Amniotic stem cell (primary cell): ENCODE results near the gene ADGRG6.
"Not testable (repeated sequence)": the region's sequence is repeated elsewhere in the genome, so short reads cannot be mapped to it uniquely, and the experiment has no call there.

Experiments used
- DNase-seq: peaks from one replicate; lab custom pipeline; 2025; lab: John Stamatoyannopoulos, UW

The ADGRG6 gene

DNA sequence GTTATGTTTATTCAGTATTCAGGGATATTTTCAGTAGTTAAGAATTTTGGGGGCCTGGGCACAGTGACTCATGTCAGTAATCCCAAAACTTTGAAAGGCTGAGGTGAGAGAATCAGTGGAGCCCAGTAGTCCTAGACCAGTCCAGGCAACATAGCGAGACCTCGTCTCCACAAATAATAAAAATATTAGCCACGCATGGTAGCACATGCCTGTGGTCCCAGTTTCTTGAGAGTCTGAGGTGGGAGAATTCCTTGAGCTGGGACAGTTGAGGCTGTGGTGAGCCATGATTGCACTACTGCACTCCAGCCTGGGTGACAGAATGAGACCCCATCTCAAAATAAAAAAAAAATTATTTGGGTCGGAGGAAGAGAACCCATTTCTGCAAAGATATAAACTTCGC is 20.3 kb downstream of the ADGRG6 start:
- no peak for DNase-seq

DNA sequence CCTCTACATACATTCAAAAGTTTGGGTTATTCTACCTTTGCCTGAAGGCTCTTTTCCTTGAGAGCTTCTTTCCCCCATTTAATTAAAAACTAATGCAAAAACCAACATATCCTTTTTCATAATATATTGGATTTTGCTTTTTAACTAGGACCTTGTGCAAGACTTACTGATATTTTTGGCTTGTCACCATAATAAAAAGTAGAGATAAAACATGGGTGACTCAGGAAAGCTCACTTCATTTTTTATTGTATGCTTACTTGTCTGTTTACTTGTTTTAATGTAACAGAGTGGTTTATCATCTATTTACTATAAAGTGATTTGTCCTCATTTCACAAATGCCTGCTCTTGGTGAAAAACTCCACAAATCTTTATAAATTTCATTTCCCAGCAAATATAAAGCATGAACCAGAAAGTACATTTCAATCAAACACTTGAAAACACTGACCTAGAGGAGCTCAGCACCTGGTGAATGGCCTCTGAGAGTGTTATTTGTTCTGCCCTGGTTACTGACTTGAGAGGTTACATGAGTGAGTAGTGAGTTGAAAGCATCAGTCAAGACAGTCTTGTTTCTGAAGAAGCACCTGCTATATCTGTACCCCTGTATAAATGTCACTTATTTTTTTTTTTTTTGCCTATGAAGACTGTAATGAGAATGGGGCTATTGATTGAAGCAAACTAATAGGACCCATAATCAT is 20.8 kb downstream of the ADGRG6 start:
- no peak for DNase-seq

- DNase-seq = no peak
Measured at GRCh38 chr6:142323377-142323776, 21.6 kb downstream of the ADGRG6 start.

DNA sequence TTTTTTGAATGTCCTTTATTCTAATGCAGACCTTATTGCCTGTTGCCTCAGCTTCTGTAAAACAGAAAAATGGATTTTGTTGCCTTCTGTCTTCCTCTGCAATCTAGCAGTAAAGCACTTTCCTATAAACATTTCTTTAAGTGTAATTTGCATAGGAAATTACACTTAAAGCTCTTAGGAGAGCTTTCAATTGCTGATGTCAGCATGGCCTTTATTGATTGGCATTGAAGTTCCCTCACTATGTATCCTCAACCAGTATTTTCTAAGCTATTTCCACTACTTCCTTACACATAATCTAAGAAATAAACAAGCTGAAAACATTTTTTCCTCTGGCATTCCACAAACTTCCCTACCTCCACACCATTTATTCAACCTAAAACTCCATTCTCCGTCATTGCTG is 22.3 kb downstream of the ADGRG6 start:
- no peak for DNase-seq

GRCh38 chr6:142325111-142325510 is 23.3 kb downstream of the ADGRG6 start:
- DNase-seq = no peak

GRCh38 chr6:142326540-142326939 is 24.7 kb downstream of the ADGRG6 start:
- no peak for DNase-seq

DNA sequence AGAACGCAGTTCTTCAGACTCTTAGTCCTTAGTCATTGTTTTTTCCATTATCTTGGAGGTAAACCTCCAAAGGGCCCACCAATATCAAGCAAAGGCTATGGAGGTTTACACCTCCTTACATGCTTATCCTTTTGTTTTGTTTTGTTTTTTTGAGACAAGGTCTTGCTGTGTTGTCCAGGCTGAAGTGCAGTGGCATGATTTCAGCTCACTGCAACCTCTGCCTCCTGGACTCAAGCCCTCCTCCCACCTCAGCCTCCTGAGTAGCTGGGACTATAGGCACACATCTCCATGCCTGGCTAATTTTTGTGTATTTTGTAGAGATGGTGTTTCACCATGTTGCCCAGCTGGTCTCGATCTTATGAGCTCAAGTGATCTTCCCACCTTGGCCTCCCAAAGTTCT is 26.3 kb downstream of the ADGRG6 start:
- no peak for DNase-seq

DNA sequence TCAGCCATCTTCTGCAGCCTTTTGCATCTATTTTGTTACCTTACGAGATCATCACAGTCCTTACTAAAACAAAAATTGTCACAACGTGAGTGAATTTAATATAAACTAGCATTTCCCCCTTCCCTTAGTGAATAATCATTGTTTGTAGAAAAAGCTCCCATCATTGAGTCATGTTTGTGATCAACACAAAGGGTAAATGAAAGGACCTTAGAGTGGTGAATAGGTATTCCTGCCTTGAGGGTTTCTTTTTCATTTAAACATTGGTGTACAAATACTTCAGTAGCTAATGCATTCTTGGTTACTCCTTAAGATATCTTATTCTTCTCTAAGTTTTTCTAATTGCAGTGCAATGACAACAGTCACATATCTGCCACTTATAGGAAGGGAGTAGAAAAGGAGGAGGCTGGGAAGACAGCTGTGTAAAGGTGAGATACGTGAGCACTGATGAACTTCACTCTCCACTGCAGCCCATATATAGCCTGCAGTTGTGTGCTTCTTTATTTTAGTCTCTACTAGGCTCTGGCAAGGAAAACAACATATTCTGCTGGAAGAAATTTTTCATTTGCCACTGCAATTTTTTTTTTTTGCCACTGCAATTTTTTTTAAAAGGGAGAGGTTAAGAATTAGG is 27.8 kb downstream of the ADGRG6 start:
- no peak for DNase-seq

DNA sequence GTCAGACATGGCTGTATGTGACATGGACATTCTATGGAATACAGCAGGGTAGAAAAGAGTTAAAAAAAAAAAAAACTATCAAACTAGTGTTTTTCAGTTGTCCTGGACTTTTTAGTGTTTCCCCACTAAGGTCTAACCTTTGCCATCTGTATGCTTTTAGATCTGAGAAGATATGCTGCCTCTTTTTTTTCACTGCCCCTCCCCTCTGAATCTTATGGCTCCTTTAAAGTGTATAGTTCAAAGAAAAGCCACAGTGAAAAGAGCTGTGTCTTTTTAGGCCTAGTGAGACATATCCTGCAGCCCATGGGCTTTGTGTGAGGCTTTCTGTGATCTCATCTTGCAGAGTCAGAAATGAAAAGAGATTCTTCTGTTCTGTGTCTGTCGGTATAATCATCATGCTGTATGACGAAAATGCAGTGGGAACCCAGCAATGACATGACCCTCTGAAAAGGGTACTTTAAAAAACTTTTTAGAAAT is 29.3 kb downstream of the ADGRG6 start:
- DNase-seq = no peak

DNA sequence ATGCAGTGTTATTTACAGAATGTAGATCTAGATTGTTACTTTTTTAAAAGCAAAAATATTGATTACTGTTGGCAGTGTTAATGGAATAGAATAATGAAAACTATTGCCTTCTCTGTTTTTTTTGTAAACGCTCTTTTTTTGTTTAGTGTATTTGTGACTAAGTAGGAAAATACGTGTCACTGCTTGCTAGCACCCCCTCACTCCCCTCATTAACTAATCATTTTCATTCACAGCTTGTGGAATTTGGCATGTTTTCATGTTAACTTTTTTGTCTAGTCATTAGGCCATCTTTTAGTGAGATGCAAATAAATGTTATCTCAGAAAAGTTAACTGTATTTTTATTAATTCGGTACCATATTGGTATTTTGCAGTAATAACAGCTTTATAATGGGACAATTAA is 29.8 kb downstream of the ADGRG6 start:
- DNase-seq = no peak

DNA sequence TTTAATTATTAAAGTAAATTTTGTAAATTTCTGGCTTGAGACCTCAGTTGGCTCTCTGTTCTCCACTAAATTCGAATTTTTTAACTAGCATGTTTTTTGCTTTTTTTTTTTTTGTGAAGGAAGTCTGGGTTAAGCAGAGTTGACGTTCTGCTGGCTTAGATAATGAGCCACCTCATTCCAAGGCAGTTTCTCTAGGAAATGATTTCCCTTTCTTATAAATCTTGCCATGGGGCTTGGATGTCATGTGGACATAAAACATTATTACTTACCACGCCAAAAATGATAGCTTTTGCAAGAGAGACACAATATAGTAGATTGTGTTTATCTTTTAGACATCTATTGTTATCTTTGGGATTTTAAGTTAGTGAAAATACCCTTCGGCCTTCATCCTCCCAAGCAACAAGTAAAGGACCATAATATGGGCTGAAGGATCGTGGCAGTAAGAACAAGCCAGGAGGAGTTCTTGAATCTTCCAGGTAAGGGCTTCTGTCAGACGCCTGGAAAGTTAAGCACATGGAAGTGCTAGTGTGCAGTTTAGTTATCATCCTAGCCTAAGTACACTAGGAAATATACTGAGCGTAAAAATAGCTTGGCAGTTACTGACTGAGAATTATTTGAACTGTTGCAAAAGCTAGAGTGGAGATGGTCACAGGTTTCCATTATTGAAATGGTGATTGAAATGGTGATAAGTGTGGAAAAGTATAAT is 30.7 kb downstream of the ADGRG6 start:
- DNase-seq = no peak

GRCh38 chr6:142333431-142333830 is 31.6 kb downstream of the ADGRG6 start:
- DNase-seq = no peak

GRCh38 chr6:142334294-142334693 is 32.5 kb downstream of the ADGRG6 start:
- no peak for DNase-seq

DNA sequence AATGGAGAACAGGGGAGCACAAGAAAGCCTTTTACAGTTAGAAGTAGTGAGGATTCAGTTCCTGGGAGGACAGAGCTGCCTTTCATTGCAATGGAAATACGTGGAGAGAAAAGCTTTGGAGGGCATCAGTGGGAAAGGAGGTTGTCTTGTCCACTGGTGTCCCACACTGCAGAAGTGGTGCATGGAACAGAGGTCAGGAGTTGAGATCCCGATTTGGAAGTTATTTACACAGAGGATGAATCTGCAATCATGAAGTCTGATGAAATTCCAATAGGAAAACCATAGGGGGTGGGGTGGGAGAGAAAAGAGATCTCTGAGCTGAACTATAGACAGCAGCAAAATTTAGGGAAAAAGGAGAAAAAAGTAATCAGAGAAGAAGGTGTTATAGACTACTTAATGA is 33.6 kb downstream of the ADGRG6 start:
- DNase-seq = no peak

DNA sequence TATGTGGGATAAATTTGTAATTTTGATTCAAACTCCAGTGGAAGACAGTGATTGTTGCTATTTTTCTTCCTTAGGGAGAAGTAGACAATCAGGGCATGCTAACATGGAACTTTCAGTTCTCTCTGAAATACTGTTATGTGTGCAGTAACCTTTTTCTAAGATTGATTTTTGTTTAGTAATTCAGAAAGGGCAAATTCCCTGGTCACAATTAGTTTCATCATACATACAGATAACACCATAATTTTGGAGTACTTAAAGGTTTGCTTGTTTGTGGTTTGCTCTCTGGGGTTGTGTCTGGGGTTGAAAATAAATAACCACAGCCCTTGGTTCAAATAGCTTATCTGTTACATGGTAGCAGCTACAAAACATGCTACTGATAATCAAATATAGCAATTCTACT is 34.4 kb downstream of the ADGRG6 start:
- DNase-seq = no peak

GRCh38 chr6:142336787-142337186 is 35.0 kb downstream of the ADGRG6 start:
- no peak for DNase-seq

- no peak for DNase-seq
Measured at GRCh38 chr6:142339113-142339512, 37.3 kb downstream of the ADGRG6 start.

DNA sequence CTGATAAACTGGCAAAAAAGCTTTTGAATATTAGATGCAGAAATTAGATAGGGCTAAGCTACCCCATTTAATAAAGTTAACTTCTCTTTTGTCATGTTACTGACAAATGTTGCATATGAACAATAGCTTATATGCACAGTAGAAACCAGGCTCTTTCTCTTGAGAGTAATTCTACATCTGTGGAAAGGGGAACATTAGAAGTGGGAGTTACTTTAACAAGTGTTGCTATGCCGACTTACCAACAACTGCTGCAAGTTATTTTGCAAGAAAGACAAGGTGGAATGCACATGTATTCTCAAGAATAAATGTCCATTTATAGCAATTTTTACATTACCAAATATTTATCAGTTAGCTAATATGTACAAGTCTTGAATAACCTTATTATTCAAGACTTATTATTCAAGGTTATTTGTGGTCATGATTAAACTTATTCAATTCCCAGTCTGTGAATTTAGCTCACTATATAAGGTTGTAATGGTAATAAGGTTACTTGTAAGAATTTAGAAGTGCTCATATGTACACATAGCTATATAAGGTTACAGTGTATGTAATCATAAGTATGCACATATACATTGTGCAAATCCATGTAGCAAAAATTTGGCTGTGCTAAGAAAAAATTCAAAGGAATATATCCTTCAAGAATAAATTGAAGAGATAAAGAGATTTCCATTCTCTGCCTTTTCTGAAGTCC is 38.3 kb downstream of the ADGRG6 start:
- DNase-seq = no peak

DNA sequence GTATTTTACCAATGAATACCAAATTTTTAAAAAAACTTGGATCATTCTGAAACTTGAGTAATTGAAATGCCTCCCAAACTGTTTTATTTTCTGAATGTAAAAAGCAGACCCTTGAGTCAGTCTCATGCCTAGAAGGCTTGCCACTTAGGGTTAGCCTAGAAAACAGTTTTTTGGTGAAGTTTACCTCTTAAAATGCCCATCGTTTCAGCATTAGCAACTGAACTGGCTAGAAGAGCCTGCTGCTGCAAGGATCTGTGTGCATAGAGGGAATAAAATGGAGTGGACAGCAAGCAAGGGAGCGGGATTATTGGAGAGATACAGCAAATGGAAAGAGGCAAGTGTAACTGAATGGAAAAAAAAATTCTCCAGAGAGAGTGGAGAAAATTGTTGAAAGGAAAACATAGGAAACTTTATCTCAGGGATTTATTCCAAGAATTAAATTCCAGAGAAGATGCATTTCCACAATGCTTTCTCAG is 40.1 kb downstream of the ADGRG6 start:
- DNase-seq = no peak

DNA sequence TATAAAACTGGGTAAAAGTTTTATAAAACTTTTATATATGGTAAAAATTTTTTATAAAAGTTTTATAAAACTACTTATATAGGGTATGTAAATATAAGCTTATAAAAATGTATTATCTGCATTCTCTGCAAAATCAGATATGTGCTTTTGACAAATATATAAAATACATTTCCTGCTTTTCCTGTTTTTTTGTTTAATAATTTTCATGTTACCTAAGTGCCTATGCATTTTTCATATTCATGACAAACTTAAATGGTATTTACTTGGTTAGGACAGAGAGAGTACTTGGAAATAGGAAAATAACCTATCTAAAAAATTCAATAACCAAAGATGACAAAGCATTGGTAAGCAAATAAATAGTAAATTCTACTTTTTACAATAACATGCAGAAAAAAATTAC is 41.2 kb downstream of the ADGRG6 start:
- DNase-seq = no peak

DNA sequence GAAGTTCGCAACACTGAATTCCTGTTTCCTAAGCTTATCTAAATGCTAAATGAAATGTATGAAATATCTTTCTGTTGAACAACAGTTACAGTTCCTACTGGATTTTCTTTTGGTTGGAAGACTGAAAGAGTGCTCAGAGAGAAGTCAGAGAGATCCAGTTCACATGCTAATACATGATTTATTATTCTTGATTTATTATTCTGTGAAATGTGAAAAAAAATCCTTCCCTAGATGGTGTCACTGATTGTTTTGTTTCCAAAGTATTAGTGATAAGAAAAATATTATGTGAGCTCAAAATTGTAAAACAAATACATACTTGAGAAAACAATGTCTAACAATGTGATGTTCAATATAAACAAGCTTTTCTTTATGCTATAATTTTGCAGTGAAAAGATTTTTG is 42.1 kb downstream of the ADGRG6 start:
- DNase-seq = no peak

DNA sequence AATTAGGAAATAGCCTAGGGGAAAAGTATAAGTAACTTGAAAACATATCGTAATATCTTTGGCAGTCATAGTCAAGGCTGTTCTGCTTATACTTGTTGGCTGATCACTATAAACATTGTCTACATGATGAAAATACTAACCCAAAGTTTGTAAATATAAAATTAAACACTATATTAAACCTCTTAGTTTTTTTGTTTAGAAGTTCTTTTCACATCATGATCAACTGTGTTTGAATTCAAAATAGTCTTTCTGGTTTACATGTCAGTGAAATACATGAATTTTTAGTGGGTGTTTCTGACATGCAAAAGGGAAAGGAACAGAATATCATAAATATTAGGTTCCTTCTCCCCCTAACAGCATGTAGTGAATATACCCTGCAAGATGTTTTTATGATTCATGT is 43.5 kb downstream of the ADGRG6 start:
- DNase-seq = no peak

- DNase-seq = not testable (repeated sequence)
Measured at GRCh38 chr6:142346166-142346565, 44.4 kb downstream of the ADGRG6 start.
